ENCODE results near the gene CEP170B. TPM values are rescaled to one million over a fixed set of nuclear protein-coding genes. Genes with fewer than 3 reads are reported as not detected.

The CEP170B gene
- total RNA-seq, 1 donor from 2014 or later = 26.5 TPM

GRCh38 chr14:104931771-104932675 lies 67.0 kb downstream of the CEP170B start:
- TF ChIP-seq CTCF (conservative IDR thresholded peaks at IDR 0.05) = no peak
- Mint-ChIP-seq H3K27ac (no peak overlapping the region), H3K4me1 (ENCODE audit: unreplicated experiment) (no peaks in the 10 kb centered on the region), H3K9me3 (no peaks in the 10 kb centered on the region), H3K27me3 (peaks cover 45% of the 10 kb centered on the region), H3K36me3 (no peaks in the 10 kb centered on the region), H3K4me3 (peak overlapping the region; percentile 76)
- no peak for DNase-seq (ENCODE audit: extremely low spot score, unreplicated experiment)

GRCh38 chr14:104932676-104933631 lies 67.9 kb downstream of the CEP170B start:
- peaks cover 54% of the 10 kb centered on the region for H3K27me3 Mint-ChIP-seq
- TF ChIP-seq CTCF (conservative IDR thresholded peaks at IDR 0.05) = peak; percentile 81
- no peaks in the 10 kb centered on the region for H3K9me3 Mint-ChIP-seq
- H3K36me3 Mint-ChIP-seq = no peaks in the 10 kb centered on the region
- H3K4me1 Mint-ChIP-seq (ENCODE audit: unreplicated experiment) = no peaks in the 10 kb centered on the region
- H3K4me3 Mint-ChIP-seq = peak overlapping the region; percentile 70
- H3K27ac Mint-ChIP-seq = no peak overlapping the region
- DNase-seq (ENCODE audit: extremely low spot score, unreplicated experiment) = peak; percentile 92

DNA sequence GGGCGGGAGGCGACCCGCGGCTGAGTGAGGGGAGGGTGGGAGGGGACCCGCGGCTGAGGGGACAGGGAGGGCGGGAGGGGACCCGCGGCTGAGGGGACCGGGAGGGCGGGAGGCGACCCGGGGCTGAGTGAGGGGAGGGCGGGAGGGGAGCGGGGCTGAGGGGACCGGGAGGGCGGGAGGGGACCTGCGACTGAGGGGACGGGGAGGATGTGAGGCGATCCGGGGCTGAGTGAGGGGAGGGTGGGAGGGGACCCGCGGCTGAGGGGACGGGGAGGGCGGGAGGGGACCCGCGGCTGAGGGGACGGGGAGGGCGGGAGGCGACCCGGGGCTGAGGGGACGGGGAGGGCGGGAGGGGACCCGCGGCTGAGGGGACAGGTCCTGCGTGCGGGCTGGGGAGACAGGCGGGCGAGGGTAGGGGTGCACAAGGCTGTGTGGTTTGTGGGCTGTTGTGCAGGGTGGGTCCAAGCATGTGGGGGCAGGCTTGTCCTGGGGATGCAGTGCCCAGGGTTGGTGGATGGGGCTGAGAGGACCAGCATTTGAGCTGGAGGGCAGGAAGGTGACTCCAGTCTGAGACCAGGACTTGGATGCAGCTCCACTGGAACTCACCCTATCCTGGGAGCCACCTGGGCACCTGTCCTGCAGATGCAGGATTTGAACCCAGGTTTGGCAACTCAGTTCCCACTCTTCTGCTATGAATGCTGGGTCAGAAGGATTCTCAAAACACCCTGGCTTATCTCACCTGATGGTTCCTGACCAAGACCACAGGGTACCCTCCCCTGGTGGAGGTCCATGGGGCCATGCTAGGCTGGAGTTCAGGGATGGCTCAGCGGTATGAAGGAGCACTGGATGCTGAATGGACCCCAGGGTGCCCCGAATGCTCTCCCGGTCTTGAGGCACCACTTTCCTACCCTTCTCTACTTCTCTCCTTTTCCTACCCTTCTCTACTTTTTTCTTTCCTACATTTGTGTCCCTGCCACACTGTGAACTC lies 69.0 kb downstream of the CEP170B start:
- Mint-ChIP-seq H3K9me3 (no peaks in the 10 kb centered on the region), H3K36me3 (no peaks in the 10 kb centered on the region), H3K27ac (peak overlapping the region; percentile 17), H3K4me1 (ENCODE audit: unreplicated experiment) (no peaks in the 10 kb centered on the region), H3K27me3 (peaks cover 65% of the 10 kb centered on the region), H3K4me3 (peak overlapping the region; percentile 82)
- no peak for TF ChIP-seq CTCF (conservative IDR thresholded peaks at IDR 0.05)
- DNase-seq (ENCODE audit: extremely low spot score, unreplicated experiment) = no peak

- peak overlapping the region; percentile 82 for H3K4me3 Mint-ChIP-seq
- peaks cover 72% of the 10 kb centered on the region for H3K27me3 Mint-ChIP-seq
- H3K9me3 Mint-ChIP-seq = no peaks in the 10 kb centered on the region
These were observed 70.1 kb downstream of the CEP170B start for GRCh38 chr14:104935026-104935650.

More at GRCh38 chr14:104935026-104935650, 70.1 kb downstream of the CEP170B start:
- DNase-seq (ENCODE audit: extremely low spot score, unreplicated experiment) = no peak
- TF ChIP-seq CTCF (conservative IDR thresholded peaks at IDR 0.05) = no peak
- Mint-ChIP-seq H3K27ac (no peak overlapping the region), H3K4me1 (ENCODE audit: unreplicated experiment) (no peaks in the 10 kb centered on the region), H3K36me3 (no peaks in the 10 kb centered on the region)
